H9 (cell line): Measurements from ENCODE around the gene KRTAP12-1. TPM values are rescaled to one million over a fixed set of nuclear protein-coding genes. Genes with fewer than 3 reads are reported as not detected.

ENCODE experiments used
- DNase-seq: peaks from one replicate; pipeline ENCODE4 v3.0.0-alpha.2; 2017
- H2AFZ ChIP-seq: one replicate; pipeline ENCODE4 v1.6.1; 2013; ENCODE audit warnings: mild to moderate bottlenecking, low read length, control low read depth, moderate library complexity
- H2AK5ac ChIP-seq: 2 replicates; pipeline ENCODE4 v1.6.1; 2013; ENCODE audit warnings: low read length, control low read depth, mixed read lengths; ENCODE audit not compliant: insufficient read length
- H2BK120ac ChIP-seq: one replicate; pipeline ENCODE4 v1.6.1; 2013; ENCODE audit warnings: low read depth, mild to moderate bottlenecking, low read length, control low read depth, inconsistent platforms; ENCODE audit not compliant: poor library complexity, severe bottlenecking
- H2BK12ac ChIP-seq: 2 replicates; pipeline ENCODE4 v1.6.1; 2013; ENCODE audit warnings: low read length, control low read depth, mixed read lengths, low read depth; ENCODE audit not compliant: insufficient read length
- H2BK15ac ChIP-seq: 2 replicates; pipeline ENCODE4 v1.6.1; 2013; ENCODE audit warnings: low read depth, low read length, control low read depth
- H2BK20ac ChIP-seq: one replicate; pipeline ENCODE4 v1.6.1; 2013; ENCODE audit warnings: low read depth, mild to moderate bottlenecking, low read length, control low read depth, inconsistent platforms; ENCODE audit not compliant: poor library complexity, severe bottlenecking
- H2BK5ac ChIP-seq: 2 replicates; pipeline ENCODE4 v1.6.1; 2013; ENCODE audit warnings: low read length, control low read depth, mixed read lengths; ENCODE audit not compliant: insufficient read length
- H3K14ac ChIP-seq: 2 replicates; pipeline ENCODE4 v1.6.1; 2013; ENCODE audit warnings: low read length, control low read depth; ENCODE audit not compliant: insufficient read depth
- H3K18ac ChIP-seq: 2 replicates; pipeline ENCODE4 v1.6.1; 2013; ENCODE audit warnings: low read depth, mild to moderate bottlenecking, mixed read lengths, low read length, control low read depth; ENCODE audit not compliant: insufficient read length
- H3K23ac ChIP-seq: 2 replicates; pipeline ENCODE4 v1.6.1; 2013; ENCODE audit warnings: low read length, control low read depth, mixed read lengths, low read depth; ENCODE audit not compliant: insufficient read length
- H3K23me2 ChIP-seq: 2 replicates; pipeline ENCODE4 v1.6.1; 2013; ENCODE audit warnings: low read depth, mild to moderate bottlenecking, mixed read lengths, low read length, control low read depth; ENCODE audit not compliant: insufficient read length, poor library complexity, severe bottlenecking
- H3K27ac ChIP-seq: 2 replicates; pipeline ENCODE4 v1.5.1; 2013; ENCODE audit warnings: low read length, control low read depth, mixed read lengths, low read depth; ENCODE audit not compliant: insufficient read length
- H3K27me3 ChIP-seq: 2 replicates; pipeline ENCODE4 v1.6.1; 2013; ENCODE audit warnings: low read length, control low read depth, inconsistent platforms; ENCODE audit not compliant: insufficient read depth
- H3K4ac ChIP-seq: 2 replicates; pipeline ENCODE4 v1.6.1; 2013; ENCODE audit warnings: low read depth, mild to moderate bottlenecking, control low read depth, inconsistent platforms, low read length, moderate library complexity
- H3K4me1 ChIP-seq: 2 replicates; pipeline ENCODE4 v1.6.1; 2013; ENCODE audit warnings: low read length, control low read depth, inconsistent platforms; ENCODE audit not compliant: insufficient read depth
- H3K4me2 ChIP-seq: 2 replicates; pipeline ENCODE4 v1.6.1; 2013; ENCODE audit warnings: low read length, control low read depth, mixed read lengths; ENCODE audit not compliant: insufficient read length, insufficient read depth
- H3K56ac ChIP-seq: 2 replicates; pipeline ENCODE4 v1.6.1; 2013; ENCODE audit warnings: low read depth, mild to moderate bottlenecking, mixed read lengths, low read length, control low read depth; ENCODE audit not compliant: insufficient read length
- H3K79me1 ChIP-seq: 2 replicates; pipeline ENCODE4 v1.6.1; 2013; ENCODE audit warnings: low read depth, mild to moderate bottlenecking, moderate library complexity, low read length, control low read depth, inconsistent platforms; ENCODE audit not compliant: insufficient read depth, poor library complexity, severe bottlenecking
- H3K79me2 ChIP-seq: 2 replicates; pipeline ENCODE4 v1.6.1; 2013; ENCODE audit warnings: low read length, control low read depth, inconsistent platforms; ENCODE audit not compliant: insufficient read depth
- H3K9ac ChIP-seq: 2 replicates; pipeline ENCODE4 v1.6.1; 2013; ENCODE audit warnings: low read length, control low read depth, mixed read lengths; ENCODE audit not compliant: insufficient read length; ENCODE audit errors: extremely low read depth
- H3K9me3 ChIP-seq: one replicate; pipeline ENCODE4 v1.6.1; 2013; ENCODE audit warnings: low read depth, low read length, inconsistent platforms; ENCODE audit not compliant: control insufficient read depth
- H3T11ph ChIP-seq: one replicate; pipeline ENCODE4 v1.6.1; 2013; ENCODE audit warnings: mild to moderate bottlenecking, low read length, control low read depth, inconsistent platforms
- H4K20me1 ChIP-seq: one replicate; pipeline ENCODE4 v1.6.1; 2013; ENCODE audit not compliant: control insufficient read depth, insufficient read length, insufficient read depth
- H4K5ac ChIP-seq: 2 replicates; pipeline ENCODE4 v1.6.1; 2013; ENCODE audit warnings: low read depth, mild to moderate bottlenecking, mixed read lengths, low read length, control low read depth; ENCODE audit not compliant: insufficient read length
- H4K8ac ChIP-seq: replicated peaks from 2 replicates; pipeline ENCODE4 v1.6.1; 2013; ENCODE audit warnings: low read length, control low read depth, mixed read lengths, low read depth; ENCODE audit not compliant: insufficient read length
- H4K91ac ChIP-seq: 2 replicates; pipeline ENCODE4 v1.6.1; 2013; ENCODE audit warnings: low read depth, mild to moderate bottlenecking, moderate library complexity, mixed read lengths, low read length, control low read depth; ENCODE audit not compliant: insufficient read length
- H3K27ac Mint-ChIP-seq, 3 experiments: 2 replicates in 2 of 3; 3 replicates in 1 of 3; pipeline ENCODE4 v1.8.0; 2020 to 2021; ENCODE audit warnings: mixed read lengths in 3 of 3, mild to moderate bottlenecking in 1 of 3, moderate library complexity in 1 of 3
- H3K27me3 Mint-ChIP-seq: 2 replicates; pipeline ENCODE4 v1.8.0; 2021; ENCODE audit warnings: low read depth, mild to moderate bottlenecking, moderate library complexity, mixed read lengths
- H3K36me3 Mint-ChIP-seq, 3 experiments: 2 replicates in 2 of 3; 3 replicates in 1 of 3; pipeline ENCODE4 v1.8.0; 2020 to 2021; ENCODE audit warnings: low read depth in 3 of 3, mixed read lengths in 3 of 3; ENCODE audit not compliant: insufficient read depth in 1 of 3
- H3K4me1 Mint-ChIP-seq, 2 experiments: 2 replicates each; pipeline ENCODE4 v1.8.0; 2020; ENCODE audit warnings: mixed read lengths in 2 of 2
- H3K4me3 Mint-ChIP-seq, 2 experiments: 2 replicates in 1 of 2; 3 replicates in 1 of 2; pipeline ENCODE4 v1.8.0; 2020 to 2021; ENCODE audit warnings: mild to moderate bottlenecking in 2 of 2, mixed read lengths in 2 of 2, moderate library complexity in 1 of 2
- H3K9me3 Mint-ChIP-seq, 2 experiments: 2 replicates in 1 of 2; 3 replicates in 1 of 2; pipeline ENCODE4 v1.8.0; 2020; ENCODE audit warnings: mild to moderate bottlenecking in 2 of 2, mixed read lengths in 2 of 2, moderate library complexity in 1 of 2
- CTCF ChIP-seq: fragments of 200-600 bp; sonication (generic); conservative IDR thresholded peaks from 3 replicates; pipeline ENCODE4 v1.8.0; 2021; ENCODE audit warnings: antibody characterized with exemption, mild to moderate bottlenecking
- WGBS: extraction: QIAGEN DNeasy Blood & Tissue Kit; methylation state at CpG from one replicate; pipeline ENCODE4 v1.1.7; 2013; ENCODE audit warnings: missing lambda C conversion rate, low lambda C conversion rate, mixed read lengths; ENCODE audit not compliant: insufficient read length; ENCODE audit errors: extremely low coverage; 5-methylcytosine and 5-hydroxymethylcytosine counted together
- total RNA-seq: library from RNA; stranded (reverse); gene quantifications from 2 replicates; pipeline ENCODE4 v1.2.1, GENCODE V29; 2021

KRTAP12-1 gene
- total RNA-seq, 1 experiment from 2014 or later, result not detected

DNA sequence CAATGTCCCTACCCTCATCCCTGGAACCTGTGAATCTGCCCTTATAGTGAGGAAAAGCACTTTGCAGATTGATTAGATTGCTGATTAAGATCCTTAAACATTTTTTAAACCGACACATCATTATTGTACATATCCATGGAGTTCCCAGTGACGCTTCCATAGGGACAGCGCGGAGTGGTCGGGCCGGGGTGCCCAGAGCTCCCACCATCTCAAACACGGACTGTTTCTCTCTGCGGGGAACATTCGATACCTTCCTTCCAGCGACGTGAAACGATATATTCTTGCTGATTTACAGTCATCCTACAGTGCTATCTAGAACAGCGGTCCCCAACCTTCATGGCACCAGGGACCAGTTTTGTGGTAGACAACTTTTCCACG is 19.0 kb upstream of the KRTAP12-1 start:
- no peaks in the 10 kb centered on the region for H4K20me1 ChIP-seq
- no peak overlapping the region for H2BK20ac ChIP-seq
- H2BK12ac ChIP-seq, result no peak overlapping the region
- H3K27me3 ChIP-seq, result no peaks in the 10 kb centered on the region
- H3K23me2 ChIP-seq, result no peaks in the 10 kb centered on the region
- H3T11ph ChIP-seq, result no peak overlapping the region
- H3K4me1 Mint-ChIP-seq, result peaks cover 78 to 84% of the 10 kb centered on the region in 2 experiments
- peaks cover 19% of the 10 kb centered on the region for H3K27me3 Mint-ChIP-seq
- peaks cover 13% of the 10 kb centered on the region; the same call in 1 of the 2 replicates for H3K4me1 ChIP-seq
- H2AFZ ChIP-seq, result no peak overlapping the region
- no peak for TF ChIP-seq CTCF
- H3K18ac ChIP-seq, result no peak overlapping the region
- no peaks in the 10 kb centered on the region for H3K79me1 ChIP-seq
- H4K5ac ChIP-seq, result no peak overlapping the region
- no peak overlapping the region for H2BK5ac ChIP-seq
- no peaks in the 10 kb centered on the region for H3K79me2 ChIP-seq
- no peaks in the 10 kb centered on the region for H3K9me3 ChIP-seq
- no CpG with 5 or more reads among the region's 14 CpGs for WGBS
- H3K23ac ChIP-seq, result no peak overlapping the region
- no peak overlapping the region for H3K56ac ChIP-seq
- H2BK120ac ChIP-seq, result no peak overlapping the region
- H4K91ac ChIP-seq, result no peak overlapping the region
- no peak overlapping the region; a peak in 1 of 5 replicates for H3K4me3 Mint-ChIP-seq
- no peaks in the 10 kb centered on the region; a peak in 1 of 5 replicates for H3K9me3 Mint-ChIP-seq
- H3K27ac ChIP-seq, result no peak overlapping the region
- no peak overlapping the region for H3K14ac ChIP-seq
- H3K4me2 ChIP-seq, result no peak overlapping the region
- H3K4ac ChIP-seq, result no peak overlapping the region
- no peak overlapping the region for H3K27ac Mint-ChIP-seq
- no peak overlapping the region for H3K9ac ChIP-seq
- H2AK5ac ChIP-seq, result no peak overlapping the region
- no peak overlapping the region for H4K8ac ChIP-seq
- no peaks in the 10 kb centered on the region; a peak in 1 of 7 replicates for H3K36me3 Mint-ChIP-seq
- DNase-seq, result no peak
- H2BK15ac ChIP-seq, result no peak overlapping the region
